ENCODE data around the gene NID1. TPM values are rescaled to one million over a fixed set of nuclear protein-coding genes. Genes with fewer than 3 reads are reported as not detected.

NID1 gene
- total and polyA plus RNA-seq, 4 donors = 15.4 to 151 (median 45.1) TPM

DNA sequence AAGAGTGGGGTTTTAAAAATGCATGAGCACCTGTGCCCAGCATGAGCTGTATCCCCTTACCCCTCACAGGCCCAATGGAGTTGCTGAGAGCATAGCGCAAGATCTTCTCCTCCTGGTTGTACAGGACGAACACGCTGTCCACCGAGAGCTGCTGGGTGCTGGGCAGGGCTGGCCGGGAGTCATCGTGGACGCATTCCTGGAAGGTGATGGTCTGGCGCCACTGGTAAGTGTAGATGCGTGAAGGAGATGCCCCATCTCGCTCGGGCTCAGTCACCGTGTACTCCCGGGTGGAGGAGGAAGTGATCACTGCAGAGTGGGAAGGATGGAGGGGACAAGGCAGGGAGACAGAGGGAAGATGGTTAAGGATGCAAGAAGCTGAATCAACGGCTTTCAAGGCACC lies 39.1 kb downstream of the NID1 start:
- no peak overlapping the region for H3K9ac ChIP-seq (ENCODE audit: insufficient read depth in 1 of 2, low read length in 2 of 2)
- no peak overlapping the region for H3K27ac ChIP-seq (ENCODE audit: low read depth in 1 of 2, low read length in 1 of 2)
- peaks cover 10 to 56% (median 39%) of the 10 kb centered on the region in 4 donors for H3K36me3 ChIP-seq (ENCODE audit: control insufficient read depth in 4 of 4, insufficient read depth in 4 of 4, low read length in 4 of 4)
- 95 to 96% methylated on average over 14 of the region's 14 CpGs for WGBS, 2 donors
- DNase-seq (no peak), ATAC-seq (ENCODE audit: insufficient read depth, low FRiP score) (no peak)
- TF ChIP-seq, protein P1, sequence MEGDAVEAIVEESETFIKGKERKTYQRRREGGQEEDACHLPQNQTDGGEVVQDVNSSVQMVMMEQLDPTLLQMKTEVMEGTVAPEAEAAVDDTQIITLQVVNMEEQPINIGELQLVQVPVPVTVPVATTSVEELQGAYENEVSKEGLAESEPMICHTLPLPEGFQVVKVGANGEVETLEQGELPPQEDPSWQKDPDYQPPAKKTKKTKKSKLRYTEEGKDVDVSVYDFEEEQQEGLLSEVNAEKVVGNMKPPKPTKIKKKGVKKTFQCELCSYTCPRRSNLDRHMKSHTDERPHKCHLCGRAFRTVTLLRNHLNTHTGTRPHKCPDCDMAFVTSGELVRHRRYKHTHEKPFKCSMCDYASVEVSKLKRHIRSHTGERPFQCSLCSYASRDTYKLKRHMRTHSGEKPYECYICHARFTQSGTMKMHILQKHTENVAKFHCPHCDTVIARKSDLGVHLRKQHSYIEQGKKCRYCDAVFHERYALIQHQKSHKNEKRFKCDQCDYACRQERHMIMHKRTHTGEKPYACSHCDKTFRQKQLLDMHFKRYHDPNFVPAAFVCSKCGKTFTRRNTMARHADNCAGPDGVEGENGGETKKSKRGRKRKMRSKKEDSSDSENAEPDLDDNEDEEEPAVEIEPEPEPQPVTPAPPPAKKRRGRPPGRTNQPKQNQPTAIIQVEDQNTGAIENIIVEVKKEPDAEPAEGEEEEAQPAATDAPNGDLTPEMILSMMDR (IDR thresholded peaks at IDR 0.05; ENCODE audit: control extremely low read depth, extremely low read depth) = no peak
- H3K4me1 ChIP-seq (ENCODE audit: control insufficient read depth in 5 of 5, insufficient read depth in 5 of 5, low read length in 5 of 5) = peaks cover 0 to 19% (median 14%) of the 10 kb centered on the region in 5 donors
- no peak overlapping the region for H3K4me3 ChIP-seq
- no peaks in the 10 kb centered on the region for H3K9me3 ChIP-seq (ENCODE audit: control insufficient read depth in 4 of 4, insufficient read depth in 3 of 4, low read length in 3 of 4)
- H3K27me3 ChIP-seq (ENCODE audit: control insufficient read depth in 3 of 3, insufficient read depth in 3 of 3, low read length in 2 of 3) = no peaks in the 10 kb centered on the region

DNA sequence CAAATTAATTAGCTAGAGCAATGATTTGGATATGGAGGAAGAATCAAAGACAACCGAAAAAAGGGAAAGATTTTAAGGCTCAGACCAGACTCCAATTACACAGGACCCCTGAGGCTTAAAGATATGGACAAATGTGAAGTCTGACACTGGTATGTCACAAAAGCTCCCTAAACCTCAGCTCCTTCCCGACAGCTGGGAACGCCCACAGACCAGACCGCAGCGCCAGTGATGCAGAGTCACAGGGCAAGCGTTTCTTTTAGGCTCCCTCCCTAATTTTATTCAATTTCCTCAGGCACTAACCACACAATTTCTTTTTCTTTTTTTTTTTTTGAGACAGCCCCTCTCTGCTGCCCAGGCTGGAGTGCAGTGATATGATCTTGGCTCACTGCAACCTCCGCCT lies 40.2 kb downstream of the NID1 start:
- Histone ChIP-seq H3K9ac (ENCODE audit: insufficient read depth in 1 of 2, low read length in 2 of 2) (no peak overlapping the region), H3K4me1 (ENCODE audit: control insufficient read depth in 5 of 5, insufficient read depth in 5 of 5, low read length in 5 of 5) (peaks cover 0 to 17% (median 7%) of the 10 kb centered on the region in 5 donors), H3K27me3 (ENCODE audit: control insufficient read depth in 3 of 3, insufficient read depth in 3 of 3, low read length in 2 of 3) (no peaks in the 10 kb centered on the region), H3K27ac (ENCODE audit: low read depth in 1 of 2, low read length in 1 of 2) (peak overlapping the region in 1 of 2 donors; percentile 23), H3K4me3 (no peak overlapping the region), H3K36me3 (ENCODE audit: control insufficient read depth in 4 of 4, insufficient read depth in 4 of 4, low read length in 4 of 4) (peaks cover 7 to 61% (median 33%) of the 10 kb centered on the region in 4 donors), H3K9me3 (ENCODE audit: control insufficient read depth in 4 of 4, insufficient read depth in 3 of 4, low read length in 3 of 4) (no peaks in the 10 kb centered on the region)
- TF ChIP-seq, protein P1 (IDR thresholded peaks at IDR 0.05; ENCODE audit: control extremely low read depth, extremely low read depth) = no peak
- ATAC-seq (ENCODE audit: insufficient read depth, low FRiP score) (no peak), DNase-seq (no peak)
- 88 to 93% methylated on average over 7 of the region's 7 CpGs for WGBS, 2 donors

DNA sequence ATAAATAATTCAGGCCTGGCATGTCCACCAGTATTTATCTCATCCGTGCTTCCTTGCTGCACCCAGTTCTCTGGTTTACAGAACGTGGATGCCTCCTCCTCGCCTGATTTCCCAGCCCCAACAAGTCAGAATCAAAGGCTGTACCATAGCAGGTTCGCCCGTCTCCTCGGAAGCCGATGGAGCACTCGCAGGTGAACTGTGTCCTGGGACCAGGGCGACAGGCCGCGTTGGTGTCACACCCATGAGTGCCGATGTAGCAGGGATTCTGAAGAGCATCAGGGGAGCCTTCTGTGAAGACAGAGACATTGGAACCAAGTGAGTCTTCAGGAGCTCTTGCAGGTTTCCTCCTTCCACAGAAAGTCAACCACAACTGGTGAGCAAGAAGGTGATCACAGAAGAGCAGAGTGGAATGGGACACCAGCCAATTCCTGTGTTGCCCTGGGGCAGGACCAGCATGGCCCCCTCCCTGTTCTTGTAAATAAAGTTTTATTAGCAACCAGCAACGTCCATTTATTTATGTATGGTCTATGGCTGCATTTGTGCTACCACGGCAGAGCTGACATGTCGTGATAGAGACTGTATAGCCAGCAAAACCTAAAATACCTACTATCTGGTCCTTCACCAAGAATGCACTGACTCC lies 40.8 kb downstream of the NID1 start:
- ATAC-seq (ENCODE audit: insufficient read depth, low FRiP score) (no peak), DNase-seq (no peak)
- TF ChIP-seq, protein P1 (IDR thresholded peaks at IDR 0.05; ENCODE audit: control extremely low read depth, extremely low read depth) = no peak
- Histone ChIP-seq H3K4me3 (no peak overlapping the region), H3K9ac (ENCODE audit: insufficient read depth in 1 of 2, low read length in 2 of 2) (no peak overlapping the region), H3K4me1 (ENCODE audit: control insufficient read depth in 5 of 5, insufficient read depth in 5 of 5, low read length in 5 of 5) (peaks cover 0 to 22% (median 5%) of the 10 kb centered on the region in 5 donors), H3K27ac (ENCODE audit: low read depth in 1 of 2, low read length in 1 of 2) (no peak overlapping the region), H3K9me3 (ENCODE audit: control insufficient read depth in 4 of 4, insufficient read depth in 3 of 4, low read length in 3 of 4) (no peaks in the 10 kb centered on the region), H3K36me3 (ENCODE audit: control insufficient read depth in 4 of 4, insufficient read depth in 4 of 4, low read length in 4 of 4) (peaks cover 5 to 55% (median 28%) of the 10 kb centered on the region in 4 donors), H3K27me3 (ENCODE audit: control insufficient read depth in 3 of 3, insufficient read depth in 3 of 3, low read length in 2 of 3) (no peaks in the 10 kb centered on the region)
- WGBS, 2 donors = 94 to 95% methylated on average over 15 of the region's 15 CpGs

Measured in lung (tissue), 12 donors.